Memory B cell (primary cell): Measurements from ENCODE around the gene SCAPER.

ENCODE experiments used
- ATAC-seq: fragments of 150-1000 bp; cut with Tn5 transposase; 2 replicates; pipeline ENCODE4 v1.10.0; 2021; ENCODE audit warnings: low read depth, mild to moderate bottlenecking, moderate library complexity
- DNase-seq, 2 donors: peaks; one replicate each; pipeline ENCODE4 v3.0.0; 2022; ENCODE audit warnings: low spot score in 2 of 2
- H3K27ac Mint-ChIP-seq: one replicate; pipeline ENCODE4 v1.8.0; 2022; ENCODE audit warnings: mild to moderate bottlenecking, moderate library complexity, mixed read lengths
- H3K27me3 Mint-ChIP-seq: one replicate; pipeline ENCODE4 v1.8.0; 2022; ENCODE audit warnings: mixed read lengths
- H3K36me3 Mint-ChIP-seq: one replicate; pipeline ENCODE4 v1.8.0; 2022; ENCODE audit warnings: mild to moderate bottlenecking, mixed read lengths
- H3K4me1 Mint-ChIP-seq: one replicate; pipeline ENCODE4 v1.8.0; 2022; ENCODE audit warnings: mixed read lengths
- H3K4me3 Mint-ChIP-seq: one replicate; pipeline ENCODE4 v1.8.0; 2022; ENCODE audit warnings: mild to moderate bottlenecking, moderate library complexity, mixed read lengths
- H3K9me3 Mint-ChIP-seq: one replicate; pipeline ENCODE4 v1.8.0; 2022; ENCODE audit warnings: mixed read lengths

Gene SCAPER

DNA sequence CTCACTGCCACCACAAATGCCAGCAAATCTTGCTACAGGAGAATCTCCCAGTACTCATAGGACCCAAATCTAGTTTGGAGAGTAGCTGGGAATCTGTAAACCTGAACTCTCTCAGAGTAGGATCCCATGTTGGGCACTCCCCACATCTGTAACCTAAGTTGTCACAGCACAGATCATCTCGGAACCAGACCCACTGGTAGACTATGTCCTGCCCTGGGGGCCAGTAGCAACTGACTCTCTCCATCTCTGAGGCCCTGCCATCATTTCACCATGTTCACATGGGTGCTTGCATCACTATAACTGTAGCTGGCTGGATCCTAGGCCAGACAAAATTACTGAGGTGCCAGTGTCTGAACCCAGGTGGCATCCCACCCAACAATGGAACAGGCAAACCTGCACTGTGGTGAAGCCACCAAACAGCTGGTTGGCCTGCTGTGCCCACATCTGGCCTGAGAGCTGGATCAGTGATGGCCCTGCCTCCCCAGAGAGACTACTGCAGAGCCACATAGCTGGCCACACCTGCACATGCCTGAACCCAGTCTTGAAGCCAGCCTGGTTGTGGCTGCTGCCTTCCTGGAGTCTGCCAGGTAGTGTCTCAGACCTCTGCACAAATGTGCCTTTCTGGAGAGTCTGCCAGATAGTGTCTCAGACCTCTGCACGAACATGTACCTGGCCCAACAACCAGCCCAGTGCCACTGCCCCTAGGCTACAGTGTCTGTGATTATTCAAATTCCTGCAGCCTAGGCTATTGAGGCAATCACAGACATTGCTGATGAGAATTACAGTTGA, 486.6 kb downstream of the SCAPER start:
- no peak for ATAC-seq
- no peak overlapping the region for H3K4me3 Mint-ChIP-seq
- H3K36me3 Mint-ChIP-seq, result peaks cover 2% of the 10 kb centered on the region
- no peak for DNase-seq
- peaks cover 2% of the 10 kb centered on the region for H3K9me3 Mint-ChIP-seq
- H3K4me1 Mint-ChIP-seq, result no peaks in the 10 kb centered on the region
- H3K27me3 Mint-ChIP-seq, result no peaks in the 10 kb centered on the region
- no peak overlapping the region for H3K27ac Mint-ChIP-seq

DNA sequence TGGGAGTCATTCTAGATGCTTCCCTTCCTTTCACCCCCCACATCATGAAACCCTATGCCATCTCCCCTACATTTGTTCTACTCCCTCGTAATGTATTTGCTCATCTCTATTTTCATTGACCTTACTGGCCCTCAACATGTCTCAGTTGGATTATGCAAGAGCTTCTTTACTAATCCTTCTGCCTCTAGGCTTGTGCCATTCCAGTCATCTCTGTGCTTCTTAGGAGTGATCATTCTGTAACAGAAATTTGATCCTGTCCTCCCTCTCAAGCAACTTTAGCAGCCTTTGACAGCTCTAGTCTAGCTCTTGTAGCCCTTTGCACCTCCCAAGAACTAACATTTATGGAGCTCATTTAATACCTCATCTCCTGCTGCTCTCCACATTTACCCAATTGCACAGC, 503.9 kb downstream of the SCAPER start:
- Mint-ChIP-seq H3K4me1 (no peaks in the 10 kb centered on the region), H3K27me3 (no peaks in the 10 kb centered on the region), H3K4me3 (no peak overlapping the region), H3K27ac (no peak overlapping the region), H3K9me3 (no peaks in the 10 kb centered on the region), H3K36me3 (peaks cover 39% of the 10 kb centered on the region)
- no peak for ATAC-seq
- no peak for DNase-seq

DNA sequence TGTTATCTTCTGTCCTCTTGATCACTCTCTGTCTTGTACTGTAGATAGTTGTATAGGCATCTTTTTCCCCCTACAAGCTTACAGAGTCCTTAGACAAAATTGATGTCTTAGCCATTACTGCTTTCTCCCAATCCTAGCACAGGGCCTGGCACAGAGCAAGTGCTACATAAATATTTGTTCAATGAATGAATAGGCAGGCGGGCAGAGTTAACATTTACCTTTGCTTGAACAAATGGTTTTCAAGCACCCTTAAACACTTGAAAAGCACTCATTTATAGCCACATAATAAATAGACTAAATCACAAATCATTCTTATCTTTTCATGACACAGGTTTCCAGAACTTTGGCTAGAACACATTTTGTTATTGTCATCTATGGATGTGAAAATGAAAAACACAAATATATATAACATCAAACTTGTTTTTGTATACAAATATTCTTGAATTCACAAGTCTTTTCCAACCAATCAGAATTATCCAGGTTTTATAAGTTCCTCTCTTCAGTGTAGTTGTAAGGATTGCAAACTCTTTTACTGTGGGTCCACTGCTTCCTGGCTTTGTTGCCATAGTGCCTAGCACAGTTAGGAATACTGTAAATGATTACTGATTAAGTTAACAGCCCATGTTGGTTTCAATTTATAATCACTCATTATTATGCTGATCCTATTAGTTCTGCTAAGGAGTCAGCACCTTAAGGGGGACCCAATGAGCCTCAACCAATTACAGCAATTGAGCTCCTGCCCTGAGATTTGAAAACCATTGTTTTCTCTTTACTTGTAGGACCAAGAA, 506.6 kb downstream of the SCAPER start:
- H3K27ac Mint-ChIP-seq, result no peak overlapping the region
- ATAC-seq (no peak), DNase-seq (no peak)
- H3K27me3 Mint-ChIP-seq, result no peaks in the 10 kb centered on the region
- no peak overlapping the region for H3K4me3 Mint-ChIP-seq
- no peaks in the 10 kb centered on the region for H3K9me3 Mint-ChIP-seq
- peaks cover 29% of the 10 kb centered on the region for H3K36me3 Mint-ChIP-seq
- H3K4me1 Mint-ChIP-seq, result no peaks in the 10 kb centered on the region

DNA sequence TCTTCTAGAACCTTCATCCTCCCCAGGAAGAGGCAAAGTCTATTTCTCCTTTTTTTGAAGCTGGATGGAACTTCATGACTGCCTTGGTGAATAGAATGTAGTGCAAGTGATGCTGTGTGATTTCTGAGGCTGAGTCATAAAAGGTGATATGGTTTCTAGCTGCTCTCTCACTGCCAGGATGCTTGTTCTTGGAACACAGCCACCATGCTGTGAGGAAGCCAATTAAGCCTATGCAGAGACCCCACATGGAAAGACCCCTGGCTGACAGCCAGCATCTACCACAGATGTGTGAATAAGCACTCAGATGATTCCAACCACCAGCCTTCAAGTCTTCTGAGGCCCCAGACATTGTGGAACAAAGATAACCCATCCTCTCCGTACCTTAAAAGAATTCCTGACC, 511.5 kb downstream of the SCAPER start:
- H3K36me3 Mint-ChIP-seq, result peaks cover 17% of the 10 kb centered on the region
- no peak overlapping the region for H3K4me3 Mint-ChIP-seq
- no peak overlapping the region for H3K27ac Mint-ChIP-seq
- H3K4me1 Mint-ChIP-seq, result no peaks in the 10 kb centered on the region
- ATAC-seq, result no peak
- no peak for DNase-seq
- H3K9me3 Mint-ChIP-seq, result no peaks in the 10 kb centered on the region
- H3K27me3 Mint-ChIP-seq, result no peaks in the 10 kb centered on the region

DNA sequence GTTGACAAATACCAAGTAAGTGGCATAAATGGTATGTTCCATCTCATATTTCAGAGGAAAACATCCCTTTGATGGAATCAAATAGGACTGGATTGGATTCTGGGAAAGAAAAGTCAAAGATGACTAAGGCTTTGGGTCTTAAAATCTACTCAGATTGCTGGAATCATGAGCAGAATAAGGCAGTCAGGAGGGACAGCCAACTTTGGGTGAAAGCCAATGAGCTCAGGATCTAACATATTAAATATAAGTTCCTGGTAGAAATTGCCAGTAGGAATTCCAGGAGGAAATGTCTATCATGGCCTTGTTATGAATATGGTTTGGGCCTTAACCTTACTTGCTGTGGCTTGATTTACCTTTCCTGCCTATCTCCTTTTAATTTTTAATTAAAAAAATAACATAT, 513.3 kb downstream of the SCAPER start:
- Mint-ChIP-seq H3K27me3 (no peaks in the 10 kb centered on the region), H3K27ac (no peak overlapping the region), H3K9me3 (no peaks in the 10 kb centered on the region), H3K4me3 (no peak overlapping the region), H3K4me1 (no peaks in the 10 kb centered on the region), H3K36me3 (peaks cover 21% of the 10 kb centered on the region)
- DNase-seq (no peak), ATAC-seq (no peak)

DNA sequence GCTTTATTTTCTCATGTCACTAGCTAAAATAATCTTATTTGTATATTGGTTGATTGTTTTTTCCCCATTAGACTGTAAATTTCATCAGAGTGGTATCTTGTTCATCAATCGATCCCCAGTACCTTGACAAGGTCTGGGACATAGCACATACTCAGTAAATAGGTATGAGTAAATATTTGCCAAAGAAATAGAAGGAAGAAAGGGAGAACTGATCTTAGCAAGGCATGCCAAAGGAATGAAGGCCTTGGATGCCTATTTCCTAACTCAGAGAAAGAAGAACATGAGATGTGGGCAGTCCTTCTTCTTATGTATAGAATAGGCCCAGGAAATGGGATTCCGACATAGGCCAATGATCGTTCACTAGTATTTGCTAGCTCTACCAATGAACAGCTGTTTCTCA, 513.8 kb downstream of the SCAPER start:
- DNase-seq (no peak), ATAC-seq (no peak)
- no peak overlapping the region for H3K4me3 Mint-ChIP-seq
- H3K36me3 Mint-ChIP-seq, result peaks cover 26% of the 10 kb centered on the region
- no peaks in the 10 kb centered on the region for H3K9me3 Mint-ChIP-seq
- no peaks in the 10 kb centered on the region for H3K4me1 Mint-ChIP-seq
- no peaks in the 10 kb centered on the region for H3K27me3 Mint-ChIP-seq
- no peak overlapping the region for H3K27ac Mint-ChIP-seq

DNA sequence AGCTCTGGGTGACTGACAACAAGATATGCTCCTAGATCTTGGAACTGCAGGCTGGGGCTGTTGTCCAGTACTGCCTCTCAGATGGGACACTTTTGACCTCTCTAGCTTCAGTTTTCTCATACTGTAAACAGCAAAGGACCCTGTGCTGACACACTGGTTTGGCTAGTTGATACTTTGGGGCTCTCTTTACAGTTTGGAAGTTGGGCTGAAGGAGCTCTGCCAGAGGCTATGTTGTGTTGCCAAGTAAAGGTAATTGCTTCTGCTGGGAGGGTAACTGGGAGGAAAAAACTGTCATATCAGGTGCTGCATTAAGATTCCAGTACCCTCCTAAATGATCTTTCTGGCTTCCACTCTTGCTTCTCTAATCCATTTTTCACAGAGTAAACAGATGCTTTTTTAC, 514.6 kb downstream of the SCAPER start:
- H3K4me3 Mint-ChIP-seq, result no peak overlapping the region
- ATAC-seq, result no peak
- H3K4me1 Mint-ChIP-seq, result no peaks in the 10 kb centered on the region
- no peak for DNase-seq
- no peaks in the 10 kb centered on the region for H3K9me3 Mint-ChIP-seq
- no peaks in the 10 kb centered on the region for H3K27me3 Mint-ChIP-seq
- peaks cover 28% of the 10 kb centered on the region for H3K36me3 Mint-ChIP-seq
- no peak overlapping the region for H3K27ac Mint-ChIP-seq

DNA sequence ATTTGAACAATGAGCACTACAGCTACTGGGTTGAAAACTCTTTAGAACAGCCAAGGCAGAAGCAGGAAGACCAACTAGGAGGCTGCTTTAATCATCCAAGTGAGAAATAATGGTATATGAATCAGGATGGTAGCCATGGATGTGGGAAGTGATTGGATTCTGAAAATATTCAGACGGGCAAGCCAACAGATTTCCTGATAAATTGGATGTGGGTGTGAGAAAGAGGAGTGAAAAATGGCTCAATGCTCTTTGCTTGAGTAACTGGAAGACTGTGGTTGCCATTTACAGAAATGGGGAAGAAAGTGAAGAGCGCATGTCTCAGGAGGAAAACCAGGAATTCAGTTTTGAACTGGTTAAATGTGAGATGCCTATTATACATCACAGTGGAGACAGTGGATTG, 518.2 kb downstream of the SCAPER start:
- no peaks in the 10 kb centered on the region for H3K4me1 Mint-ChIP-seq
- DNase-seq (no peak), ATAC-seq (no peak)
- no peaks in the 10 kb centered on the region for H3K9me3 Mint-ChIP-seq
- H3K4me3 Mint-ChIP-seq, result no peak overlapping the region
- H3K27ac Mint-ChIP-seq, result no peak overlapping the region
- H3K36me3 Mint-ChIP-seq, result peaks cover 30% of the 10 kb centered on the region
- no peaks in the 10 kb centered on the region for H3K27me3 Mint-ChIP-seq

DNA sequence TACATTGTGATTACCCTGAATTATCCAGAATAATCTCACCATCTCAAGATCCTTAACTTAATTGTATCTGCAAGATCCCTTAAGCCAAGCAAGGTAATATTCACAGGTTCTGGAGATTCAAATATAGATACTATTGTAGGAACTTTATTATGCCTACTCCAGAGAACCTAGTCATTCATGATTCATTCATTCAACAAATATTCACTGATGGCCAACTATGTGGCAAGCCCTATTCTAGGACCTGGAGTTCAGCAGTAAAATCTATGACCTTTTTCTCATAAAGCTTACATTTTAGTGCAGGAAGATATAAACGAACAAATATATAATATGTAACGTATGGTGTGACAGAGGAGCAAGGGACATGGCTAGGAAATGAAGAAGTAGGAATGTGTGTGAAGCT, 519.0 kb downstream of the SCAPER start:
- H3K36me3 Mint-ChIP-seq, result peaks cover 34% of the 10 kb centered on the region
- H3K4me1 Mint-ChIP-seq, result no peaks in the 10 kb centered on the region
- H3K4me3 Mint-ChIP-seq, result no peak overlapping the region
- no peaks in the 10 kb centered on the region for H3K9me3 Mint-ChIP-seq
- DNase-seq, result no peak
- H3K27me3 Mint-ChIP-seq, result no peaks in the 10 kb centered on the region
- no peak overlapping the region for H3K27ac Mint-ChIP-seq
- no peak for ATAC-seq

DNA sequence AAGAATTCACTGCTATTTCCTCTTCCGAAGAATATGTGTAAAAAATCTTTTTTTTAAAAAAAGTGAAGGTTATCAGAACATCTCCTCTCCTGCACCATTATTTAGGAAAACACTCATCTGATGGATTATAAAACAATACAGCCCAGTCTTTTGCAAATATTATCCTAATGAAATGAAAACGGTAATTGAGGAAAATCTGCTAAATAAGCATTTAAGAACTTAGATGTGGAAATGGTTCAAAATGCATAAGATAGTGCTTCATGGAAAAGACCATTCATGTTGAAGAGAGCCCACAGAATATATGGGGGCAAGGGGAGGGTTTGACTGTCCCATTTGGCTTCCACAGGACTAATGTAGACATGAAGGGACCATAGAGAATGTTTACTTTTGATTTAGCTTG, 520.7 kb downstream of the SCAPER start:
- Mint-ChIP-seq H3K4me3 (no peak overlapping the region), H3K27ac (no peak overlapping the region), H3K4me1 (no peaks in the 10 kb centered on the region), H3K36me3 (peaks cover 33% of the 10 kb centered on the region), H3K27me3 (no peaks in the 10 kb centered on the region), H3K9me3 (no peaks in the 10 kb centered on the region)
- DNase-seq, result no peak
- no peak for ATAC-seq

DNA sequence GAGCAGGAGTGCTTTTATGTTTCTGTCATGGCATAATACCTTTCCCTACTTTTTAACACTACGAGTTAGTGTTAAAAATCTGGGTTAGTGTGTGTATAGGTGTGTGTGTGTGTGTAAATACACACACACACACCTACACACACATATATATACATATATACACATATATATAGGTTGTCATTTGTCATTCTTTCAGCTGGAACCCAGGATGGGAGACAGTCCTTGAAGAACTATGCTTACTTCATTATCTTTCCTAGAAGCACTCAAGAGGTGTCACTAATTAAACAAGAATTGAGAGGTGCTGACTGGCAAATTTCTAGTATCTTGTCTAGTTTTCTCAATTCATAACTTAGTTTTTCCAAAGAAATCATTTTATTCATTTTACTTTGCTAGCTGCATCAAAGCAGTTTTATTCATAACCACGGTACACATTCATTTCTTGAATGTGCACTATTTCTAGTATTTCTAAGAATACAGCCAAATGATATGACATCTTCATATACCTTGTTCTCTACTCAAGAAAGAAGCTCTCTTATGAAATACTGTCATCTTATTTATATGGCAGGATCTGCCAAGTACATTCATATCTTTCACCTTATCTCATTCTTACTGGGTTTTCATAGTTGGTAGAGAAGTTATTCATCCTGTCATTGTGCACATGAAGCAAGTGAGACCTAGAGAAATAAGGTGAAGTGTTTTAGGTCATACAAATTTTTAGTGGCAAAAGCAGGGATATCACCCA, 522.0 kb downstream of the SCAPER start:
- peaks cover 35% of the 10 kb centered on the region for H3K36me3 Mint-ChIP-seq
- DNase-seq, result no peak
- H3K27ac Mint-ChIP-seq, result no peak overlapping the region
- H3K9me3 Mint-ChIP-seq, result peaks cover 2% of the 10 kb centered on the region
- H3K4me3 Mint-ChIP-seq, result no peak overlapping the region
- ATAC-seq, result no peak
- no peaks in the 10 kb centered on the region for H3K27me3 Mint-ChIP-seq
- no peaks in the 10 kb centered on the region for H3K4me1 Mint-ChIP-seq

DNA sequence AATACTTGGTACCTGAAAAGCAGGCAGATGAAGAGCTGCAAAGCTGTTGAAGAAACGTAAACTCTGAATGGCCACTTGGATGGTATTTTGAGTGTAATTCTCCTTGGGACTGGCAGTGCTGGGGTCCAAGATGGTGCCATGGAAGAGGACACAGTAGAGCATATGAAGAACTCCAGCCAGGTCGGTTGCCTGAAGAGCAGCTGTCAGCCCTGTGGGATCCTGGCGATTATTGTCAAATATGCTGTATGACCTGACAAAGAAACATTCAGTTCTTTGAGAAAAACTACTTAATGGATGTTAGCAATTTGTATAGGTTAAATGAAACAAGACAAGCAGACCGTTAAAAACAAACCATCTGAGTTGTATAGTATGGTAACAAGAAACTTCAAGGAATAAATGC, 523.8 kb downstream of the SCAPER start:
- Mint-ChIP-seq H3K9me3 (peaks cover 2% of the 10 kb centered on the region), H3K4me1 (no peaks in the 10 kb centered on the region), H3K36me3 (peaks cover 24% of the 10 kb centered on the region), H3K27me3 (no peaks in the 10 kb centered on the region), H3K4me3 (no peak overlapping the region), H3K27ac (no peak overlapping the region)
- DNase-seq, result no peak
- ATAC-seq, result no peak

DNA sequence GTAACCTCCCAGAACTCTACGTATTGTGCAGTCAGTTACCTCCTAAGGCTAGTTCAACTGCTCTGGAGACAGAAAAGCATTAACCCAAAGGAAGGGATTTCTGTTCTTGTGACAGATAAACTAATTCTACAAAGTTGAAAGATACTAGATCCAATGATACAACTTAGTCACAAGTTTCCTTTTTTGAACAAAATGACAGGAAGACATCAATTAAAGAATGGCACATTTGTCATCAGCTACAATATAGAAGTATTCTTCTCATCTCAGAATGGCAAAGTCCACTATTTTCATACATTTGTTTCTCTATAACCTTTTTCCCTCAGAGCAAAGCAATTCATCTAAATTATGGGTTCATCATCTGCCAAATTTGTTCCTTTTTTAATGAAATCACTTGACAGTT, 524.9 kb downstream of the SCAPER start:
- H3K27me3 Mint-ChIP-seq, result no peaks in the 10 kb centered on the region
- peaks cover 22% of the 10 kb centered on the region for H3K36me3 Mint-ChIP-seq
- peaks cover 2% of the 10 kb centered on the region for H3K9me3 Mint-ChIP-seq

DNA sequence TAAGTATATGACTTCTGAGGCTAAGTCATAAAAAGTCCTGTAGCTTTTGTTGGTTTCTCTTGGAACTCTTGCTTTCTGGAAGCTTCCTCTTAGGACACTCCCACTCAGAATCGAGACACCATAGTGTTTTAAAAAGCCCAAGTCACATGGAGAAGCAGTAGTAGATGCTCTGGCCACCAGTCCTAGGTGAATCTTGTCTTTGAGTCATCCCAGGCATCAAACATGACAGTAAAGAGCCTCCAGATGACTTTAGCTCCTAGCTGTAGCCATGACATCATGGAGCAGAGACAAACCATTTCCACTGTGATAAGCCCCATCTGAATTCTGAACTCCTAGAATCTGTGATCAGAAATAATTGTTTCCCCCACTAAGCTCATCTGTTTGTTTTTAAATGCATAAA, 526.4 kb downstream of the SCAPER start:
- DNase-seq (no peak), ATAC-seq (no peak)
- Mint-ChIP-seq H3K4me3 (no peak overlapping the region), H3K27me3 (no peaks in the 10 kb centered on the region), H3K27ac (no peak overlapping the region), H3K4me1 (no peaks in the 10 kb centered on the region), H3K9me3 (peaks cover 2% of the 10 kb centered on the region), H3K36me3 (peaks cover 23% of the 10 kb centered on the region)

More for the DNA sequence above, 524.9 kb downstream of the SCAPER start:
- no peaks in the 10 kb centered on the region for H3K4me1 Mint-ChIP-seq
- DNase-seq, result no peak
- ATAC-seq, result no peak
- no peak overlapping the region for H3K27ac Mint-ChIP-seq
- H3K4me3 Mint-ChIP-seq, result no peak overlapping the region
